ENCODE data around the gene SDHAF3. TPM values are rescaled to one million over a fixed set of nuclear protein-coding genes. Genes with fewer than 3 reads are reported as not detected.

Gene SDHAF3
- total and polyA plus RNA-seq, 2 of the 8 experiments (the other 6 are each of a cell fraction or from before 2014, with no cell fraction given): 12.0 to 31.3 TPM

DNA sequence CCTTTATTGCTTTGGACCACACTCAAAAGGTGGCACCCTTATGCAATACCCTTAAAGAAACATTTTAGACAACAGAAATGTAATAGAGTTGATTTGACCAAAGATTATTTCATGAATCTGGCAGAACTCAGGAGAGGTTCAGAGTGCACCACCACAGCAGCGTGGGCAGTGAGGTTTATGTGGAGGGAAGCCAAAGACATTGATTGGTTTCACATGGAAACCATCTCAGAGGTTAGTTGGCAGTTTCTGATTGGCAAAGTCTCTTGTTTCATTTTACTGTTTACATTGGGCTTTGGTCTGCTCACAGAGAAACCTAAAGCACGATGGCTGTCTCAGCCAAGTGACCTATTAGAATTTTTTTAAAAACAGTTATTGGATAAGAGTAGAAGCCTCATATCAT is 101.3 kb downstream of the SDHAF3 start:
- no peak for DNase-seq (ENCODE audit: low read depth in 1 of 2, low spot score in 2 of 2)
- Histone ChIP-seq H2BK15ac (ENCODE audit: low read length) (no peak overlapping the region), H2BK12ac (ENCODE audit: low read depth, low read length) (no peak overlapping the region), H3K4ac (replicated peaks; ENCODE audit: insufficient read length, low read depth, low read length) (no peak overlapping the region), H3K27ac (ENCODE audit: low read depth, low read length) (no peak overlapping the region), H3K36me3 (ENCODE audit: control insufficient read depth in 2 of 4, insufficient read depth in 4 of 4, low read length in 3 of 4) (no peaks in the 10 kb centered on the region), H2BK20ac (ENCODE audit: low read length) (no peak overlapping the region), H2BK5ac (ENCODE audit: low read depth, low read length) (no peak overlapping the region), H3K79me1 (ENCODE audit: low read depth, low read length) (no peaks in the 10 kb centered on the region), H3K9ac (replicated peaks in 1 of 4; ENCODE audit: extremely low read depth in 1 of 4, low read depth in 3 of 4, low read length in 3 of 4) (no peak overlapping the region), H3K79me2 (ENCODE audit: control insufficient read depth in 1 of 2, insufficient read depth in 2 of 2, low read length in 2 of 2) (no peaks in the 10 kb centered on the region), H3K23me2 (ENCODE audit: low read depth, low read length) (no peaks in the 10 kb centered on the region), H3K18ac (ENCODE audit: extremely low read depth, low read length) (no peak overlapping the region), H3K14ac (ENCODE audit: insufficient read length) (no peak overlapping the region), H4K8ac (ENCODE audit: extremely low read depth, insufficient read depth, low read length) (no peak overlapping the region), H4K5ac (ENCODE audit: insufficient read length, low read depth, low read length) (no peak overlapping the region), H4K20me1 (replicated peaks in 1 of 2; ENCODE audit: control insufficient read depth in 1 of 2, insufficient read depth in 2 of 2, low read length in 2 of 2) (no peaks in the 10 kb centered on the region), H3K4me3 (ENCODE audit: extremely low read depth in 1 of 4, insufficient read depth in 2 of 4, low read depth in 3 of 4, low read length in 4 of 4) (no peak overlapping the region), H3K9me3 (ENCODE audit: insufficient read depth in 2 of 2, low read depth in 1 of 2, low read length in 1 of 2) (no peaks in the 10 kb centered on the region), H4K91ac (replicated peaks; ENCODE audit: insufficient read length, low read length) (no peak overlapping the region), H3K27me3 (replicated peaks in 1 of 4; ENCODE audit: control insufficient read depth in 3 of 4, extremely low read depth in 1 of 4, insufficient read depth in 3 of 4, low read length in 3 of 4) (peaks cover 0 to 1% (median 0%) of the 10 kb centered on the region in 4 experiments; a peak in 1 of 7 replicates), H3K23ac (ENCODE audit: insufficient read length) (no peak overlapping the region), H2BK120ac (replicated peaks; ENCODE audit: low read depth, low read length) (no peak overlapping the region), H3K56ac (replicated peaks; ENCODE audit: insufficient read length, low read depth, low read length) (no peak overlapping the region), H3K4me2 (ENCODE audit: insufficient read depth in 1 of 2, low read depth in 2 of 2, low read length in 2 of 2) (no peak overlapping the region), H2AK5ac (ENCODE audit: low read depth, low read length) (no peak overlapping the region), H2AFZ (ENCODE audit: low read length) (no peak overlapping the region), H3K4me1 (replicated peaks in 1 of 4; ENCODE audit: control insufficient read depth in 3 of 4, insufficient read depth in 4 of 4, low read length in 3 of 4) (no peaks in the 10 kb centered on the region)
- WGBS, 2 experiments (ENCODE audit: extremely low coverage in 1 of 2, insufficient coverage in 1 of 2, insufficient read length in 1 of 2, insufficient replicate concordance in 2 of 2, low coverage in 1 of 2, low lambda C conversion rate in 2 of 2, missing lambda C conversion rate in 1 of 2): 53% methylated on average over 2 of the region's 2 CpGs; no CpG with 5 or more reads in 1 of the 2 experiments
- no peak for FAIRE-seq
- CTCF ChIA-PET (ENCODE audit: partially characterized antibody): no interaction called here
- POLR2A ChIA-PET (ENCODE audit: partially characterized antibody): no interaction called here
- TF ChIP-seq TCF12 (IDR thresholded peaks at IDR 0.05; ENCODE audit: low read depth, low read length): no peak
- no peak for TF ChIP-seq YY1 (IDR thresholded peaks at IDR 0.05; ENCODE audit: low read depth, low read length)
- no peak for TF ChIP-seq POU5F1 (IDR thresholded peaks at IDR 0.05; ENCODE audit: low read depth, low read length)
- TF ChIP-seq EP300 (IDR thresholded peaks at IDR 0.05; ENCODE audit: borderline replicate concordance in 1 of 2, low read depth in 2 of 2, low read length in 2 of 2): no peak
- no peak for TF ChIP-seq BACH1 (IDR thresholded peaks at IDR 0.05; ENCODE audit: low read length)
- no peak for TF ChIP-seq SRF (IDR thresholded peaks at IDR 0.05; ENCODE audit: low read depth, low read length)
- no peak for TF ChIP-seq JUN (IDR thresholded peaks at IDR 0.05; ENCODE audit: low read depth, low read length)
- TF ChIP-seq HDAC2 (IDR thresholded peaks at IDR 0.05; ENCODE audit: borderline replicate concordance in 1 of 2, low read depth in 2 of 2, low read length in 2 of 2): no peak
- no peak for TF ChIP-seq GABPA (IDR thresholded peaks at IDR 0.05; ENCODE audit: borderline replicate concordance, insufficient read depth, low read length)
- no peak for TF ChIP-seq CEBPB (IDR thresholded peaks at IDR 0.05; ENCODE audit: low read depth, low read length)
- TF ChIP-seq EZH2 (IDR thresholded peaks at IDR 0.05; ENCODE audit: low read depth, low read length, severe bottlenecking): no peak
- TF ChIP-seq, protein P1, sequence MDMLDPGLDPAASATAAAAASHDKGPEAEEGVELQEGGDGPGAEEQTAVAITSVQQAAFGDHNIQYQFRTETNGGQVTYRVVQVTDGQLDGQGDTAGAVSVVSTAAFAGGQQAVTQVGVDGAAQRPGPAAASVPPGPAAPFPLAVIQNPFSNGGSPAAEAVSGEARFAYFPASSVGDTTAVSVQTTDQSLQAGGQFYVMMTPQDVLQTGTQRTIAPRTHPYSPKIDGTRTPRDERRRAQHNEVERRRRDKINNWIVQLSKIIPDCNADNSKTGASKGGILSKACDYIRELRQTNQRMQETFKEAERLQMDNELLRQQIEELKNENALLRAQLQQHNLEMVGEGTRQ (IDR thresholded peaks at IDR 0.05; ENCODE audit: low read length): no peak

Data from H1 (cell line).